GM19023 (cell line): ENCODE data around the gene ARHGAP26.

Experiments used
- ATAC-seq: cut with Tn5 transposase; IDR thresholded peaks from one replicate; pipeline ENCODE4 v1.9.1; 2021; ENCODE audit warnings: mild to moderate bottlenecking, moderate library complexity; ENCODE audit not compliant: unreplicated experiment

ARHGAP26 gene

DNA sequence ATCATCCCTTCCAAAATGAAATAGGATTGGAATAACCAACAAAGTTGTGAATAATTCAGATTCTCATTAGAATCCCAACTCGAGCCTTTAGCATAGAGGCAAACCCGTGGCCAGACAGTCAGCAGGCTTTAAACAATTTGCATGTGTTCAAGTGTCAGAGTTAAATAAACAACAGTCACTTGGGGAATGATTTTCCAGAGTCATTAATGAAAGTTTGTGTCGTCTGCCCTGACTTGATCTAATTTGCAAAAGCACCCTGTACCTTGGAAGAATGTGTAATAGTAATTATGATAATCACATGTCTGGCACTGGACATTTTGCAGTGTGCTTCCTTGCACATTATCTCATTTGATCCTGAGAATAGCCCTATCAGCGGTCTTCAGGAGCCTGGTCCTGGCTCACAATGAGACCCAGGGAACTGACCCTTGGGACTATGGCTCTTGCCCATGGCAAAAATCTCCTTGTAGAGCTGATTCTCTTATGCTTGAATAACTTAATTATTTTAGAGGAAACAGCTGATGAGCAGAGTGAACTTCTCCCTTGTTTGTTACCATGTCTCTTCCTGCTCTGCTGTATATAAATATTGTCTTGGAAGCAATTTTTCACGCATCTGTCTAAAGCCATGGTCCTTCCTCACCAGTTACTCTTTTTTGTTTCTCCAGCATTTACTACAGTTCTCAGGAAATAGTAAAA is 360.6 kb downstream of the ARHGAP26 start:
- ATAC-seq = no peak

DNA sequence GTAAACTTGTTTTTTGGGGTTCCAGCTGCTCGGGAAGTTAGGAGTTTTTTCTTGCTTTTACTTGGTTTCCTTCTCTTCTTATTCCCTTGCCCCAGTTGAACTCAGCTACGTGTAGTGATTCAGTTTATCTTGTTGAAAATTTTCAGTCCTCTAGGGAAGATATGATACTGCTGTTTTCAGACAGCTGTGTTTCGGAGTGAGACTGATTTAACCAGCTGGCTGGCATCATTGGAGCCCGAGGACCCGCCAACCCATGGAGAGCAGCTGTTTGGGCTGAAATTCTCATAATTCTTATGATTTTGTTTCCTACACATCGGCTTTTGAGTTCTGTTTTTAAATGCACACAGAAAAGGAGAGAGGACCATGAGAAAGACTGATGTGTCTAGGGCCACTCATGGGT is 361.8 kb downstream of the ARHGAP26 start:
- ATAC-seq = no peak

DNA sequence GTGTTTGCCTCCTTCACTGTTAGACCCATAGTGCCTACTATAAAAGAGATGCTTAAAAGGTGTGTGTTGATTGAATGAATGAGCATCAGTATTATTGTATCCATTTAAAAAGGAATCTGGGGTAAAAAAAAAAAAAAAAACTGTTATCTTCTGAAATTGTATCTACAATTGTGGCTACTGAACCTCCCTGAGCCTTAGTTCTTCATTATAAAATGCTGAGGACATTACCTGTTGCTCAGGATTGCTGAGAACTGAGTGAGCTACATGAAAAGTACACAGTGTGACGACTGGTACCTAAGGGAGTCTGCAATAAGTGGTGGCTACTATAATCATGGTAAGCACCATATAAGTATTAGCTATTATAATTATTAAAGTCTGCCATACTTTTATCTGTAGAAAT is 362.6 kb downstream of the ARHGAP26 start:
- ATAC-seq = no peak

DNA sequence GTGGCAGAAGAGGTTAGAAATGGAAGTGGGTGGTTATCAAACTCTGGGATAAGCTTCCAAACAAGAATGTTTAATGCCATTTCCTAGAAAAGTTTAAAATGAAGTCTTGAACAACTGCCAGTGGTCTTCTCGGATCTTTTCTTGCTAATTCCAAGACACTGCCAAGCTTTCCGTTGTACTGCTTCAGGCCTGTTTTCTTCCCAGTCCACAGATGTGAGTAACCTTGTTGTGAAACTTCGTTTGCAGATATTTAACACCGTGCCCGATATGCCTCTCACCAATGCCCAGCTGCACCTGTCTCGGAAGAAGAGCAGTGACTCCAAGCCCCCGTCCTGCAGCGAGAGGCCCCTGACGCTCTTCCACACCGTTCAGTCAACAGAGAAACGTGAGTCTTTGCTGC is 363.5 kb downstream of the ARHGAP26 start:
- ATAC-seq = no peak

DNA sequence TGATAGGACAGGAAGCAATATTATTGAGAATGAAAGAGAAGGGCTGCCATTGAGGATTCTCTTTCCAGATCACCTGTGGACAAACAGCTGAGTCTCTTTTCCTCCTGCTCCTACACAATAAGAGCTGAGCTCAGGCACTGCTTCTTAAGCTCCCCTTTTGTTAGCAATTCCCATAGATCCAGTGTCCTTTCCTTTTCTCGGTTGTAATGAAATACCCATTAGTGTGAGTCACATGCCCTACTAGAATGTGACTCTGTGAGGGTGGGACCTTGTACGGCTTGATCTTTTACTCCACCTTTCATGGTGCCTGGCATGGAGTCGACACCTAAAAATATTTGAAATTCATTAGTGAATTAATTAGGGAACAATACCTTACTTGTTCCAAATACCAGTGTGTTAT is 364.1 kb downstream of the ARHGAP26 start:
- no peak for ATAC-seq

DNA sequence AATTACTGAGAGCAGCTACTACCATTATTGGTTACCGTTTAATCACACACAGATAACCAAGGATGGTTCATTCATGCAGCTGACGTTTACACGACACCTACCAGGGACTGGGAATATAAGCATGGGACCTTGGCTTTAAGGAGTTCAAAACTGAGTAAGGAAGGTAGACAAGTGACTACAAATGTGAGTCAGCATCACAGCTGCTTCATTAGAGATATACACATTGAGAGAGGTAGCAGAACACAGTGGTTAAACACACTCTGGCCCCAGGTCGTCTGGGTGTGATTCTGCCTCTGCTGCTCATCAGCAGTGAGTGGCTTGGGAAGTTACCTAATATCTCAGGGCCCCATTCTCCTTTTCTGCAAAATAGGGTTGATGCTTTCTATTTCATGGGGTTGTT is 364.7 kb downstream of the ARHGAP26 start:
- ATAC-seq = peak; percentile 87

DNA sequence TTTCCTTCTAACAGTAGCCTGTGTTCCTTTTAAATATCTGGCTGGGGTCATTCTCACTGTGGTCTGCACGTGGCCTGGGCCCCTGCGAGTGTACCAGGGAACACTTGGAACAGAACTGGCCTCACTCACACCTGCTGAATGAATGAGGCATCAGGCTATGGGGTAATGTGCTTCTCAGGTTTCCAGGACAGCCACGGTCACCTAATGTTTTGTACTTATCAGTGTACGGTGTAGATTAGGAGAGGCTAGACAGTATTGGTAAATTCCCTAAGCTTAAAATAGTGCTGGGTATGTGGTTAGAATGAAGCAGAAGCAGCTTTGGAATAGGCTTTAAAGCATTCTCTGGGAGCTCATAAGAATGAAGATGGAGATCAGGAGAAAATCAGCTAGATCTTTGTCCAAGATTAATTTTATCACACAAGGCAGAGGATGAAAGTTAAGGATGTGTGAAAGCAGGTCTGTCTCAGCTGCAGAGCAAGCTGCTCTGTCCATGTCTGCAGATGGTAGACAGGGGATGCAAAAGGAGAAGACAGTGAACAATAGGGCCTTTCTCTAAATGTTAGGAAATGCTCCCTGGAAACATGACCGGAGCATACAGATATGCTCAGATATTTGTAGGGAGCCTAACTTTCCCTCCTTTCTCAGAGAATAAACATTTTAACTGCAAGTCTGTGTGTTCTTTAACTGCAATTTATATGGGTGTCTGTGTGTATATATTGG is 365.8 kb downstream of the ARHGAP26 start:
- ATAC-seq = no peak

DNA sequence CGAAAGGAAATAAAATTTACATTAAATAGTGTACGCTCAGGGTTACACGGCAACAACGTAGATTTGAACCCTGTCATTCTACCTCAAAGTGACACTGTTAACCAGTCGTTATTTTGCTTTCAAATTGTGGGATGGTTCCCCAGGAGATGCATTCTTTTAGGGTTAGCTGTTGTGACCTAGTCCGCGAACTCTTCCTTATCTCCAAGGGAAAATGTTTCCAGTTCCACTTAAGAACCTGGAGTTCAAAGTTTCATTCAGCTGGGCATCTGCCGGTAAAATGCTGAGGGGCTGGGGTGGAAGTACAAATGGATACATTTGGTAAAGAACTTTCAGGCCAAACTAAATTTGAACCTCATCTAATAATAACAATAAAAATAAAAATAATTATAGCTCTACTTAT is 368.7 kb downstream of the ARHGAP26 start:
- no peak for ATAC-seq

DNA sequence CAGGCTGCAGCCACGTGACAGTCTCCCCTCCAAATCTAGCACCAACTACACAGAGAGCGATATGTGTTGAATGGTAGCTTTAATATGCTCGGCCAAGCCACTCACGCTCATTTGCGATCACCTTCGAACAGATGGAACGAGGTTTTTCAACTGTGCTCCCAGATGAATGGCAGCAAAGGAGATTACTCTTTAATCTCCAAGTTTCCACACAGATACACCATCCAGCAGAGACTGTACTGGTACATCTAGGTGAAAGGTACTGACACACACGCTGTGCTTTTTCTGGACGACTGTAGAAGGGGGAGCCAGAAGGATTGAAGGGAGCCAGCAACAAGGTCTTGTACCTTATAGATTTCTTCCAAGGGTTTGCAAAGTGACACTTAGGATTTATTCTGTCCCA is 369.4 kb downstream of the ARHGAP26 start:
- no peak for ATAC-seq

DNA sequence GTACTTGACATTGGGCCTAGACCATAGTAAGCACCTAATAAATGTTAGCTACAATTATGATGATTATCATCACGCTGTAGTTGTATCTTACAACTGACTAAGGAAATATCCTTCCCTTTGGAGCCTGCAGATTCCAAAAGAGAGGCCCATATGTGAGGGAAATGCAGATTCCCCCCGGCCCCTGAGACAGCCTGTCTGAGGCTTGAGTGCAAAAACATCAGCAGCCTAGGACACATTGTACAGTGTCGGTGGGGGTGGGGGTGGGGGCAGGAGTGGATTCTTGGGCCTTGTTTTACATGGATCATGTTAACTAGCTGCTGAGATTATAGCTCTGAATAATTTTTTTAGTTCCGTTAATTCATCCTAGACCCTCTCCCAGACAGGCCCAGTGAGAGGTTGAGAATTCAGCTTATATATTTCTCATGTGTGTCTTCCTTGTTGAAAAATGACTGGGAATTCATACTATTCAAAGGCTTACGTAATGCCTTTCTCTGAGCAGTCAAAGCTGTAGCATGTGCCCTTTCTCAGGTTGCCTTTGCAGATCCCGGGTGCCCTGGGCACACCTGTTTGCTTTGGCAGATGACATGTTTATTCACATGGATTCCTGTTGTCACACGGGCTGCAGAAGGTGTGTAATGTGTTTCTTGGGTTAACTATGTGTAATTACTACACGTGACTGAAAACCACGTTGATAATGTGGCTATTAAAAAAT is 370.5 kb downstream of the ARHGAP26 start:
- ATAC-seq = no peak

DNA sequence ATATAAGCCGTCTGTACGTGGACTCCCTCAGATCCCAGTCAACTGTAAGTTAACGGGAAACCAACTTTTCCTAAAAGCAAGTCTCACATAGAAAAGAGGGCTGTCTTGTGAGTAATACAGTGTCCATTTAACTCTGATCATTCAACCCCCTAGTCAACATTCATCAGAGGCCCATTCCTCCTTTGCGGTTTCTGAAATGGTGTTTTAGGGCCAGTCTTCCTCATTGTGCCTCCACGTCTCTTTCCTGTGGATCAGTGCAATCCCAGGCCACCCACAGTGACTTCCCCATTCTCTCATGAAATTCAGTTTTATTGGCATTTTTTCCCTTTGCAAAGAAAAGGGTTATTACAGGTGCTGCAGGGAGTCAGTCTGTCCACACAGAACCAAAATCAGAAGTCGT is 371.5 kb downstream of the ARHGAP26 start:
- ATAC-seq = no peak

DNA sequence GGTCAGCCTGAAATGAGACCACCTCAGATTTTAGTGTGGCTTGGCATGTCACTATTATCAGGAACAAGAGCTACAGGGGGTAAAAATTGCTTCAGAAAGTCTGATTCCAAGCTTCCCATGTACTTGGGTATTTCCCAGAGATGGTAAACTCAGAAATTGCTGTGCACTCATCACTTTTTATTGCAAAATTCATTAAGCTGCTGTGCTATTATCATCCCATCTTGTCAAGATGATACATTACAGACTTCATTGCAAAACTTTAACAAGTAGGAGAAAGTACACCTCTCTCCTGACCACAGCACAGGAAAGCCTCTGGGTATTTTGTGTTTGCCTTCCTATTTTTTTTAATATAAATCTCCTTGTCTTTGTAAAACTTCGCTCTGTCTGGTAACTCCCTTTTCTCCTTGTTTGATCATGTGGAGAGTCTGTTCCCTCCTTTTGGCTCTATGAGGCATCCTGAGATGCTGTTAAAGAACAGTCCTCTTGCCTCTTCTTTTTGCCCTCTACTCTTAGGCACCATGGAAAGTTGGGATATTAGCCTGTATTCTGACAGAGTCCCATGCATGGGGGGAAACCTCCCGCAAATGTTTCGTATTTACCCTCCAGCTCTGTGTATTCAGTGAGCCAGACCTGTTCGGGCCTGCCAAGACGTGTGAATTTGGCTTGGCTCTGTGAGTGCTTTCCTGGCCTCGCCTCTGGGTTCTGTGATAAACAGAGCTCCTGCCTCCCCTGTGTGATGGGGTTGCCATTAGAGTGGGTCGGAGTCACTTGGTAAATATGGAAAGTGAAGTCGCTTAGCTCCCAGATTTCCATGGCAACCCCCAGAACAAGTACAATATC is 372.6 kb downstream of the ARHGAP26 start:
- ATAC-seq = no peak

DNA sequence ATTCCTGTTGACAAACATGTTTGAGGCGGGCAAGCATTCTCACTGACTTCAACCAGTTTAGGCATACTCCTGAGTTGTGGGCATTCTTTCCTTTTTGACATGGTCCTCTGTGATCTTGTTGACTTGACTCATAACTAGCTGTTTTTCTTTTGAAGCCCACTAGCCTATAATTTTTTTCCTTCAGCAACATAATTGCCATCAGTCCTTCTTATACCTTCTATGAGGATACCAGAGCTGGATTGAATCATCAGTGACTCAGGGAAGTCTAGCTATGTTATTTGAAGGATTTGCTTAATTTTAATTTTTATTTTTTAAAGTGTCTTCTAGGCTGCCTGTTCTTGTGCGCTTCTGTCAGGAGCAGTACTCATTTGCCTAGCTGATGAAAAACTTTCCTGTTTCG is 373.8 kb downstream of the ARHGAP26 start:
- no peak for ATAC-seq

DNA sequence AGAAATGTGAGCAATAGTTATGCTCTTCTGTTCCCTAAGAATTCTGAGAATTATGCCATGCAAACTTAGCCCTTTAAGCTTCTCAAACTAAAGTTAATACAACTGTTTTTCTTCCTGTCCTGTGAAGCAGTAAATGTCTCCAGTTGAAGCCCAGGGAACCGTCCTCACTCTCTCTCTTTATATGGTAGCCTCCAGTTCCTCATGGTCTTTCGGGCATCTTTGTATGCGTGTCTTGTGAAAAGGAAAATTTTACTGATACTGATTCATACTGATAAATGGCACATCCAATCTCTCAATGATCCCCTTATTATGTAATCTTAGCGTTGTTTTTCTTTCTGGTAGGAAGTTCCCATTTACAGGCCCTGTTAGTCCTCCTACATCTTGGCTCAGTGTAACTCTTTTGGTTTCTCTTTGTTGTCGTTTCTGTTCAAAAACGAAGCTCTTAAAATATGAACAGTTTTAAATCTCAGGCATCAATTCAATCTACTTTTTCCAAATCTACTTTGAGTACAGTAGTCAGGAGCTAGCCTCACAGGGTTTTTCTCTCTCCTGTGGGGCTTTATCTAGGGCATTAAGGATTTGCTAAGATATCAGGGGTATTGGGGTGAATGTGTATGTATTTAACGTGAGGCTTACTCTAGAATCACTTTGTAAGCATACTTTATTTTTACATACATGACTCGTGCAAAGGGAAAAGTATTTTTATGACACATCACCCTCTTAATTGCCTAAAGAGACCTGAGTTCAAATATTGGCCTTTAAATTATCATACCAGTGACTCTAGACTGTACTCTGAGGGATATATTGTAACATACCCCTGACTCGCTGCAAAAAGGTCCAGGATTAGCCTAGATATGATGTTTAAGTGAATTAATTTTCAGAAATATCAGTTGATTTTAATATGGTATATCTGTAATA is 375.3 kb downstream of the ARHGAP26 start:
- ATAC-seq = no peak

DNA sequence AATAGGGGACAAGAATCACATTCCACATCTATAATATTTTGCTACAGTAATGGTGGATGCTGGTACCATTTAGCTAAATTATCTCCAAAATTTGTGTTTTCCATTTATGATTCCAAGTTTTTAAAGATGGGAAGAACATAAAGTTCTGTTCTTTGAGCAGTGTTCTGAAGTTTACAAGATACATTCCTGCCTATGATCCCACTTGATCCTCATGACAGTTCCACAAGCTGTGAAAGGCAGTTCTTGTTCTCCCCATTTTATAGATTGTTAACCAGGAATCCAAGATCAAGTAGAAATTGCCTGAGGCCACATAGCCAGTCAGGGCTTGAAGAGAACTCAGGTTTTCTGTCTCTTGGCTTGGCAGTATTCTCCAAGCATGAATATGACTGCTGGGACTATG is 376.0 kb downstream of the ARHGAP26 start:
- ATAC-seq = no peak

DNA sequence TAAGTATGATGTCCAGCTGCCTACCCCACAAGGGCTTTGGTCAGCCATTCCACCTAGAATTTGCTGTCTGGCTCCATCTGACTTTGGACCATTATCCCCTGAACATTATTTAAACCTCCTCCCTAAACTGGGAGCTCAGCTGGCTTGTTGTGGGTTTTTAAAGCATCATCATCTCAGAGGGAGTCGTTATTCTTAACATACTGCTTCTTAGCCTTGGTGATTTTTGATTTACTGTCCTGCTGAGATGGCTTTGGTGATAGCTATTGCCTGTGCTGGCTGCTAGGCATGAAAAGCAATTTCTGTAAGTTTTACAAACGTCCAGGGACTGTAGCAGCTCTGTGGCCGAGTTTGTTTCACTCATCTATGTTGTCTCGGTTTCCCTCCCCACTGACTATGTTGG is 377.2 kb downstream of the ARHGAP26 start:
- ATAC-seq = no peak

DNA sequence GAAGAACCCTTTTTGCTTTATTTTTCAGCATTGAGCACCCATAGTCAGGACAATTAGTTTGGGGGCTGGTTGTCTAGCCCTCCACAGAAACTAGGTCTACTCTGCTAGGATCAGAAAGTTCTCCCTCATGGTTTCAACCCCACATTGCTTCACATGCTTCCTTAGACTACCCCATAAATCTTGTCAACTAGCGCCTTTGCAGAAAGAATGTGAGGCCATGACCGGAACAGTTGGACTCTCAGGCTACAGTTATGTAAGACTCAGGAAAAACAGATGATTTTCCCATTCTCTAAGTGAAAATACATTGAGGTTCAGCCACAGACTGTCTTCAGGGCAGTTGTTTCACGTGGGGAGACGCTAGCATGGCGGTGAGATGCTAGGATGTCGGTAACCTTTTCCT is 377.7 kb downstream of the ARHGAP26 start:
- no peak for ATAC-seq

DNA sequence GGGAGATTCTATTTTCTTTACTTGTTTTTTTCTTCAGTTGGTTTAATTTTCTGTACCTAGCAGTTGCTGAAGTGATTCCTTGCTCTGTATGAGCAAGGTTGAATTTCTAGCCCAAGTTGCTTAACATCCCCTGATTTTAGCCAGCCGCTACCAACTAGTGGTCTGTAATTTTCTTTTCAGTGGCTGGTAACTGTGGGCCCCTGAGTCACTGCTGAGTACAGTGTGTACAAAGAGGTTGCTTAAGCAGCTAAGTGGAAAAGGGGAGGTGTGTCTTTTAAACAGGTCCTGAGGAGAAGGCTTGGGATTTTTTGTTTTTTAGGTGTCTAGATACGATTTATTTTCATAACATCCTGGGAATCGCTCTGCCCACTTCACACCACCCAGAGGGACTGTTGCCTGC is 378.6 kb downstream of the ARHGAP26 start:
- ATAC-seq = no peak

DNA sequence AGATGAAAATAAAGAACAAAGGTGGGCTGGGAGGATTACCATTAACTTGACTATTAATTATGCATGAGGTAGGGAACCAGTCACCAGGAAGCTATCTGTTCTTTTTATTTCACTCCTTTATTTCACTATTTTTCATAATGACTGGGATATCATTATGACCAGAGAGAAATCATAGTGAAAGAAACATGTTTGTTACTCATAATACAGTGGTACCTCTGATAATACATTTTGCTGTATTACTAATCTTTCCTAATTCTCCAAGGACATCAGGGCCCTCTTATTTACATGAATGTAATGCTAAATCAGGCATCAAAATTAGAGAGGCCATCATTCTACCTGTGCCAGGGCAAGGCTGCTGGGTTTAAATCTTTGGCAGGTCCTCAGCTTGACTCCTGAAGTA is 379.6 kb downstream of the ARHGAP26 start:
- ATAC-seq = no peak

DNA sequence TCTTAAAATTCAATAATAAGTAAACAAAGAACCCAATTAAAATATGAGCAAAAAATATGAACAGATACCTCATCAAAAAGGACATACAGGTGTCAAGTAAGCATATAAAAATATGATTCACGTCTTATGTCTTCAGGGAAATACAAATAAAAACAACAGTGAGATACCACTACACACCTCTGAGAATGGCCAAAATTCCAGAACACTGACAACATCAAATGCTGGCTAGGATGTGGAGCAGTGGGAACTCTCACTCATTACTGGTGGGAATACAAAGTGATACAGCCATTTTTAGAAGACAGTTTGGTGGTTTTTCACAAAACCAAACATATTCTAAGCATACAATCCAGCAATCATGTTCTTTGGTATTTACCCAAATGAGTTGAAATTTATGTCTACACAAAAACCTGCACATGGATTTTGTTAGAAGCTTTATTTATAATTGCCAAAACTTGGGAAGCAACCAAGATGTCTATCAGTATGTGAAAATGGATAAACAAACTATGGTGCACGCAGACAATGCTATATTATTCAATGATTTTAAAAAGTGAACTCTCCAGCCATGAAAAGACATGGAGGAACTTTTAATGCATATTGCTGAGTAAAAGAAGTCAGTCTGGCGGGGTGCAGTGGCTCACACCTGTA is 381.0 kb downstream of the ARHGAP26 start:
- ATAC-seq = no peak
